GM12865 (cell line): ENCODE data around the gene PLCB1.
"Not testable (repeated sequence)": the region's sequence is repeated elsewhere in the genome, so short reads cannot be mapped to it uniquely, and the experiment has no call there.

ENCODE experiments used
- DNase-seq: peaks from one replicate; pipeline ENCODE4 v3.0.0; 2010; ENCODE audit warnings: low read depth
- H3K4me3 ChIP-seq: 2 replicates; pipeline ENCODE4 v1.5.1; 2011; ENCODE audit warnings: mild to moderate bottlenecking, low read depth, low read length, control low read depth
- TF ChIP-seq, protein P1 (sequence below): IDR thresholded peaks from 2 replicates; pipeline ENCODE4 v1.5.1; 2011; ENCODE audit warnings: low read length, control low read depth, low read depth, inconsistent platforms; ENCODE audit not compliant: insufficient read depth; ENCODE audit errors: missing control alignments

Gene PLCB1

DNA sequence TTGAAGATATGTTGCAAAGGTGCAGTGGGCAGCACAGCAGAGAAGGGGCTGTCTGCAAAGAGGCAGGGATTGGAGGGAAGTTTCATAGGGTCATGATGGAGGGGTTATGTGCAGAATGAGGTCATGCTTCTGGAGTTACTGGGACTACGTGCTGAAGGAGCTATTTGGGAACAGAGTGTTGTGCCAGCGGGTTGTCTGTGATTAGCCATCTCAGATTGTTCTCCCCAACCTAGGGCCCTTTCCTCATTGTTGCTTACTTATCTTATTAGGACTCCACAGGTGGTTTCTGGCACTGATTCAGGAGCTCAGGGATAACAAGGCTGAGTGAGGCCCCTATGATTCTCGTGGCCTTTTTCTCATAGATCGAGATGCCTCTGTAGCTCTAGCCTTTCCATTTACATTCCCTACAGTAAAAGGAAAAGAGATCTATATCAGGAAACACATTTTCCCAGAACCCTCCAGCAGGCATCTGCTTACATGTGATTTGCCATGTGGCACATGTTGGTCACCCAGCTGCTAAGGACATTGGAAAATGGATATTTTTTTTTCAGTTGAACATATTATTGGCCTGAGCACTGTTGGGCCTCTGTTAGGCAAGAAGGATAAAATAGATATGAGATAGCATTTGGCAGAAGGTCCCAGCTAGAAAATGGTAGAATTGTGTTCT lies 507.2 kb downstream of the PLCB1 start:
- TF ChIP-seq, protein P1, sequence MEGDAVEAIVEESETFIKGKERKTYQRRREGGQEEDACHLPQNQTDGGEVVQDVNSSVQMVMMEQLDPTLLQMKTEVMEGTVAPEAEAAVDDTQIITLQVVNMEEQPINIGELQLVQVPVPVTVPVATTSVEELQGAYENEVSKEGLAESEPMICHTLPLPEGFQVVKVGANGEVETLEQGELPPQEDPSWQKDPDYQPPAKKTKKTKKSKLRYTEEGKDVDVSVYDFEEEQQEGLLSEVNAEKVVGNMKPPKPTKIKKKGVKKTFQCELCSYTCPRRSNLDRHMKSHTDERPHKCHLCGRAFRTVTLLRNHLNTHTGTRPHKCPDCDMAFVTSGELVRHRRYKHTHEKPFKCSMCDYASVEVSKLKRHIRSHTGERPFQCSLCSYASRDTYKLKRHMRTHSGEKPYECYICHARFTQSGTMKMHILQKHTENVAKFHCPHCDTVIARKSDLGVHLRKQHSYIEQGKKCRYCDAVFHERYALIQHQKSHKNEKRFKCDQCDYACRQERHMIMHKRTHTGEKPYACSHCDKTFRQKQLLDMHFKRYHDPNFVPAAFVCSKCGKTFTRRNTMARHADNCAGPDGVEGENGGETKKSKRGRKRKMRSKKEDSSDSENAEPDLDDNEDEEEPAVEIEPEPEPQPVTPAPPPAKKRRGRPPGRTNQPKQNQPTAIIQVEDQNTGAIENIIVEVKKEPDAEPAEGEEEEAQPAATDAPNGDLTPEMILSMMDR, result no peak
- H3K4me3 ChIP-seq, result no peak overlapping the region
- DNase-seq, result no peak

DNA sequence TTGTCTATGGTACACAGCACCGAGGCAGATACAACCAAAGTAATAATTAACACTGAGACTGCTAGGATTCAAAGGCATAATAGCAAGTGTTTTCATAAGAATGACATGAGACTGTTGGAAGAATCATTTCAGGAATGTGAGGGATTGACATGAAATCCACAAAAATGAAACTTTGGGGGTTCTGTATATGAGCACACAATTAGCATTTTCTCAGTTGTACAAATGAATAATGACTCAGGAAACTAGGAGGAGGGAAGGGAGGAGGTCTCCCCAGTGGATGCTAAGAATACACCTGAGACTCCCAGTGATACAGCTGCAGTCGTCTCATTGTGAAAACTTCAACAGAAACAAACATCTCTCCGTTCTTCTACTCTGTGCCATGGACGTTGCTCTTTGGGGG lies 508.4 kb downstream of the PLCB1 start:
- no peak overlapping the region for H3K4me3 ChIP-seq
- TF ChIP-seq, protein P1, result no peak
- no peak for DNase-seq

DNA sequence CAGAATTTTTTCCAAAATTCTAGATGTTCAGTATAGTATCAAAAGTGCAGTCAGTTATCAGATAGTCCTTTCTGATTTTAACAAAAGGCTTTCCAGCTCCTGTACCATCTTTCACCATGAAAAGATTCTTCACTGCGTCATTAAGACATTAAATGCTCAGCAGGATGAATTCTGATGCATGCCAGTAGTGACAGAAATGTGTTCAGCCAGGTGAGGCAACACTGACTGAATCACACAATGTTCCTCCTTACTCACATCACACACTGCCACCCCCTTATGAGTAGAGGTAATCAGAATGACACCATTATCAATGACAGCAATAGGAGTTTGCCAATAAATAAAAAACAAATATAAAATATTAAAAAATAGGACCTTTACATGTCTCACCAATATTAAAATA lies 510.2 kb downstream of the PLCB1 start:
- DNase-seq, result no peak
- TF ChIP-seq, protein P1, result no peak
- H3K4me3 ChIP-seq, result no peak overlapping the region

DNA sequence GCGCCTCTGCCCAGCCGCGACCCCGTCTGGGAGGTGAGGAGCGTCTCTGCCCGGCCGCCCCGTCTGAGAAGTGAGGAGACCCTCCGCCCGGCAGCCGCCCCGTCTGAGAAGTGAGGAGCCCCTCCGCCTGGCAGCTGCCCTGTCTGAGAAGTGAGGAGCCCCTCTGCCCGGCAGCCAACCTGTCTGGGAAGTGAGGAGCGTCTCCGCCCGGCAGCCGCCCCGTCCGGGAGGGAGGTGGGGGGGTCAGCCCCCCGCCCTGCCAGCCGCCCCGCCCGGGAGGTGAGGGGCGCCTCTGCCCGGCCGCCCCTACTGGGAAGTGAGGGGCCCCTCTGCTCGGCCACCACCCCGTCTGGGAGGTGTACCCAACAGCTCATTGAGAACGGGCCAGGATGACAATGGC lies 512.4 kb downstream of the PLCB1 start:
- DNase-seq, result not testable (repeated sequence)

DNA sequence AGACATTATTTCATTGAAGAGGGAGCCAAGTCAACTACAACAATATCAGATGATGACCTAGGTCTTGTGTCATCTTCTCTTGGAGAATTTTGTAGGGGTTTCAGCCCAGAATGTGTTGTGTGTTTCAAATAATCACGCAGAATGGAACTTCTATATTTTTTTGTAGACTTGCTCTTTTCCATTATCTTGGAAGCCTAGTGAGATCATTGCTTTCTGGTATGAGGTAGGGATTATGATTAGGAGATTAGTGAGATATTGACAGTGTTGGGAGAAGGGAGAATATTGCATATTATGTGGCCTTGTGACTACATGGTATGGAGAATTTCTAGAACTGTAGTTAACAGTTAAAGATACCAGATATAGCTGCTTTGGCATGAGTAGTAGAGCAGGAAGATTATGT lies 513.3 kb downstream of the PLCB1 start:
- H3K4me3 ChIP-seq, result no peak overlapping the region
- TF ChIP-seq, protein P1, result no peak
- DNase-seq, result no peak

More for the DNA sequence above, 512.4 kb downstream of the PLCB1 start:
- not testable (repeated sequence) for H3K4me3 ChIP-seq

DNA sequence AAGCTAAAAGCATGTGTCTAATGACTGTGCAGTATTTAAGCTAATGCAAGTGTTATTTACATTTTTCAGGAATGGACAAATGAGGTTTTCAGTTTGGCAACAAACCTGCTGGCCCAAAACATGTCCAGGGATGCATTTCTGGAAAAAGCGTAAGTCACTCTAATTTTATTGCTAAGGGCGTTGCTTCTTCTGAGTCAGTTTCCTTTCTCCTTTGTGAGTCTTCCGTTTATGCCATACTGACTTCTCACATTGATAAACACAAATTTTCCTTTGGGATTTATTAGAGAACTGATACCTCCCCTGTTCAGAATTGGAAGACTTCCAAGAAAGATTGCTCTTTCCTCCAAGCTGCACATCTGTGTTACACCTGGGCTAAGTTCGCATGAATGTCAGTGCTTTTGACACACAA lies 514.0 kb downstream of the PLCB1 start:
- TF ChIP-seq, protein P1, result no peak
- no peak for DNase-seq

DNA sequence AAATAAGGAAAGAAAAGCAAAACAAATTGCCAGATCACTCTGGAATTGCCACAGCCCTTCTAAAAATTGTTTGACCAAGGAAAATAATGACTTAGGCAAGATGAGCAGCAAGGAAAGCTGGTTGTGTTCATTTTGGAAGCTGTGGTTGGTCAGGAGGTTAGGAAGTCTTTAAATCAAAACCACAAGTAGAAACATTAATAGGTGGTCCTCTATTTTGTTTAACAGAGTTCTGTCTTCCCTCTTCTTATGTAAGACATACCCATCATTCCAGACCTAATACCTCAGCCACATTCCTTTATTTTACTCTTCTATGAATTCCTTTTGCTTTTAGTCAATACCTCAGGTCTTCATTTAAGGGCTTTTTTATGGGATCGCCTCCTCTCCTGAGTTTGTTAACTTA lies 514.6 kb downstream of the PLCB1 start:
- TF ChIP-seq, protein P1, result no peak
- H3K4me3 ChIP-seq, result no peak overlapping the region
- no peak for DNase-seq

More for the DNA sequence above, 514.0 kb downstream of the PLCB1 start:
- H3K4me3 ChIP-seq, result no peak overlapping the region
